22Rv1 (cell line): ENCODE data around the gene OR9Q2.

Experiments used
- ZFX ChIP-seq: fragments of 450-650 bp; IDR thresholded peaks from 2 replicates; pipeline ENCODE4 v1.6.1; 2017; ENCODE audit warnings: antibody characterized with exemption, borderline replicate concordance
- TF ChIP-seq, protein P1 (sequence below): fragments of 450-650 bp; IDR thresholded peaks from 2 replicates; pipeline ENCODE4 v1.5.1; 2017; ENCODE audit warnings: mild to moderate bottlenecking

DNA sequence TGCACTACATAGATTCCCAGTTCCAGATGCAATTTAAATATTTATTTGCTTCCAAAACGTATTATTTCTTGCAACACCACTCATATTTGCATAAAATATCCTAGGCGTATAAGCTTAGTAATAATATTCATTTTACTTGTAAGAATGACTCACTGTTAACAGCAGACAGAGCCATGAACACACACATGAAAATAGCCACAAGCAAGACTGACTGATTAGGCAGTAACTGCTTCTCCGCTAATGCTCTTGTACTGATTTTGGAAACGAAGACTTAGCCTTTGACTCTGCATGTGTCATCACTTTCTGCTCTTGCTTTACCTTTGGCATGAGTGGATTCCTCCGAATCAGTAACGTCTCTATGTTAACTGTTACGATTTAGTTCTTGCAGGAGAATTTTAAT, 33.9 kb downstream of the OR9Q2 start:
- TF ChIP-seq, protein P1, sequence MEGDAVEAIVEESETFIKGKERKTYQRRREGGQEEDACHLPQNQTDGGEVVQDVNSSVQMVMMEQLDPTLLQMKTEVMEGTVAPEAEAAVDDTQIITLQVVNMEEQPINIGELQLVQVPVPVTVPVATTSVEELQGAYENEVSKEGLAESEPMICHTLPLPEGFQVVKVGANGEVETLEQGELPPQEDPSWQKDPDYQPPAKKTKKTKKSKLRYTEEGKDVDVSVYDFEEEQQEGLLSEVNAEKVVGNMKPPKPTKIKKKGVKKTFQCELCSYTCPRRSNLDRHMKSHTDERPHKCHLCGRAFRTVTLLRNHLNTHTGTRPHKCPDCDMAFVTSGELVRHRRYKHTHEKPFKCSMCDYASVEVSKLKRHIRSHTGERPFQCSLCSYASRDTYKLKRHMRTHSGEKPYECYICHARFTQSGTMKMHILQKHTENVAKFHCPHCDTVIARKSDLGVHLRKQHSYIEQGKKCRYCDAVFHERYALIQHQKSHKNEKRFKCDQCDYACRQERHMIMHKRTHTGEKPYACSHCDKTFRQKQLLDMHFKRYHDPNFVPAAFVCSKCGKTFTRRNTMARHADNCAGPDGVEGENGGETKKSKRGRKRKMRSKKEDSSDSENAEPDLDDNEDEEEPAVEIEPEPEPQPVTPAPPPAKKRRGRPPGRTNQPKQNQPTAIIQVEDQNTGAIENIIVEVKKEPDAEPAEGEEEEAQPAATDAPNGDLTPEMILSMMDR = no peak
- TF ChIP-seq ZFX = no peak
